Measurements from ENCODE around the gene CABS1.

The CABS1 gene

DNA sequence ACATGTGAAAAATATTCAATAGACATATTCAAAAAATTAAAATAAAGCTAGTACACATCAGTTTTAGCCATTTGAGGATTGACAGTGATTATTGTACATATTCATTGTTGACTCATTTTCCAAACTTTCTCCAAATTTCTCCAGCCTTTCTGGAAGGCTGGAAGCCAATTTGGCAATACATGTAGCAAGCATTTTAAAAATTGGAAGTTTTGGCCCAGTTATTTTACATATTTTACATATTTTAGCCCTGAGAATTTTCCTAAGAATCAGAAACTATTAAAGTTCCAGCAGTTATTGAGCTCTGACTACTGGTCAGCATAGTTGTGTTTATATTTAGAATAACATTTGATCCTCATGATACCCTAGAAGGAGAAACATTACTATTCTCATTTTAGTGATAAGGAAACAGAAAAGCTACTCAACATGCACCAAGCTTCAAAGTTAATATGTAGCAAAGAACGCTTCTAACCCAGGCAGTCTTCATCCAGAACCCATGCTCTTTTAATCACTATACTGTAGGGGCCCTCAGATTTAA, 3.2 kb downstream of the CABS1 start:
- Histone ChIP-seq H3K4me3 (ENCODE audit: low read length) (no peak overlapping the region), H3K27ac (ENCODE audit: low read depth, low read length) (no peak overlapping the region), H3K36me3 (ENCODE audit: control insufficient read depth, insufficient read depth, low read length) (no peaks in the 10 kb centered on the region), H3K9ac (ENCODE audit: low read length) (no peak overlapping the region), H3K4me1 (ENCODE audit: control insufficient read depth, insufficient read depth, low read length) (no peaks in the 10 kb centered on the region), H3K27me3 (ENCODE audit: control insufficient read depth, insufficient read depth, low read length) (no peaks in the 10 kb centered on the region)

DNA sequence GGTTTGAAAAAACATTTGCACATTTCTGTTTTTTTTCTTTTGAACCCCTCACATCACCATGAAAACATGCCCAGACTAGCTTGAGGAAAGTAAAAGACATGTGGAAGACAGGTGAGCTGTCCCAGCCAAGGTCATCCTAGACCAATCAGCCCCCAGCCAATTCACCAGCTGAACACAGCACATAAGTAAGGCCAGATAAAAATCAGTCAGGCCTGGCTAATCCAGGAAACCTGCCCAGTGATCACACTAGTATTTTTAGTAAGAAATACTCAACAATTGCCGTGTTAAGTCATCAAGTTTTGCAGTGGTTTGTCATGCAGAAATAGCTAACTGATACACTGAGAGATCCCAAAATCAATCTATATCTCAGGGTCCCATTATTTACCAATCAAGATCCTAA, 21.4 kb downstream of the CABS1 start:
- no peaks in the 10 kb centered on the region for H3K27me3 ChIP-seq (ENCODE audit: control insufficient read depth, insufficient read depth, low read length)
- no peaks in the 10 kb centered on the region for H3K36me3 ChIP-seq (ENCODE audit: control insufficient read depth, insufficient read depth, low read length)
- no peak overlapping the region for H3K9ac ChIP-seq (ENCODE audit: low read length)
- H3K4me3 ChIP-seq (ENCODE audit: low read length) = no peak overlapping the region
- H3K27ac ChIP-seq (ENCODE audit: low read depth, low read length) = no peak overlapping the region
- no peaks in the 10 kb centered on the region for H3K4me1 ChIP-seq (ENCODE audit: control insufficient read depth, insufficient read depth, low read length)

DNA sequence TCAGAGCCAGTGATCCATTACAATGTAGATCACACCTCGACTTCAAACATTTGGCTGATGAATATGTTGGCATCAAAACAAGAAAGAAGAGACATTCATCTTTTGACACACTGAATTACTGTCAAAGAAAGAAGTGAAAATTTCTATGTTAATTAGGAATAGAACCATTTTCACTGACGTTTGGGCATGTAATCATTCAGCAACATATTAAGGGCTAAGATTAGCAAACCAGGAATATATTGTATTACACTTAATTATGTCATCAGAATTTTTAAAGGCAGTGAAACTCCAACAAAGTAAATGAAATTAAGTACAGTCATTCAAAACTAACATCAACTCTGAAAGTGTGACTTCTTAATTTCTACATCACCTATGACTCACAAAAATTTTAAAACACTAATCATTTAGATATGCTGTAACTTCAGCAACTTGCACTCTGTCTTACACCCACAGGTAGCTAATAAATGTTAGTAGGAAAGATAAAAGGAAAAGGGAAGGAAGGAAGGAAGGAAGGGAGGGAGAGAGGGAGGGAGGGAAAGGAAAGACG, 24.4 kb downstream of the CABS1 start:
- no peak overlapping the region for H3K27ac ChIP-seq (ENCODE audit: low read depth, low read length)
- H3K27me3 ChIP-seq (ENCODE audit: control insufficient read depth, insufficient read depth, low read length) = no peaks in the 10 kb centered on the region
- H3K4me3 ChIP-seq (ENCODE audit: low read length) = no peak overlapping the region
- no peaks in the 10 kb centered on the region for H3K4me1 ChIP-seq (ENCODE audit: control insufficient read depth, insufficient read depth, low read length)
- H3K36me3 ChIP-seq (ENCODE audit: control insufficient read depth, insufficient read depth, low read length) = no peaks in the 10 kb centered on the region
- no peak overlapping the region for H3K9ac ChIP-seq (ENCODE audit: low read length)

DNA sequence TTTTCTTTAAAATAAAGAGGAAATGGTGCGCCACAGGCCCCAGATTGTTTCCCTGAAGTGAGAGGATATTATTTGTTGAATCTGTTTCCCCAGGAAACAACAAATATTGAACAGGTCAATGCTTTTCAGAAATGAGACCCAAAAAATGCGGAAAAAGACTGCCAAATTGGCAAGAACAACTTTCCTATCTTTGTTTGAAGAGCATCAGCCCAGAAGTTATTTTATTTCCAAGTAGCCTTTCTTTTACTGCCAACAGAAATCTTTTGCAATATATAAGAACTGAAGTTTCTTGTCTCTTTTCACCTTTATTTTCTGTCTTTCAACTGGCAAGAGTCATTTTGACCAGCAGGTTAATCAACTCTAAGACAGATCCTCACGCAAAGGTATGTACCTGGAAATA, 25.7 kb downstream of the CABS1 start, which contains the start of gene SMR3A:
Gene SMR3A, plus strand, starts transcription at position 301 of the 400 bp plus-strand sequence. CDS start 1,356 bp downstream, outside the sequence.
- Histone ChIP-seq H3K4me3 (ENCODE audit: low read length) (no peak within 1 kb of the TSS), H3K27me3 (ENCODE audit: control insufficient read depth, insufficient read depth, low read length) (no peaks in the 10 kb centered on the region), H3K4me1 (ENCODE audit: control insufficient read depth, insufficient read depth, low read length) (no peaks in the 10 kb centered on the region), H3K36me3 (ENCODE audit: control insufficient read depth, insufficient read depth, low read length) (no peaks in the 10 kb centered on the region), H3K27ac (ENCODE audit: low read depth, low read length) (no peak within 1 kb of the TSS), H3K9ac (ENCODE audit: low read length) (no peak within 1 kb of the TSS)

DNA sequence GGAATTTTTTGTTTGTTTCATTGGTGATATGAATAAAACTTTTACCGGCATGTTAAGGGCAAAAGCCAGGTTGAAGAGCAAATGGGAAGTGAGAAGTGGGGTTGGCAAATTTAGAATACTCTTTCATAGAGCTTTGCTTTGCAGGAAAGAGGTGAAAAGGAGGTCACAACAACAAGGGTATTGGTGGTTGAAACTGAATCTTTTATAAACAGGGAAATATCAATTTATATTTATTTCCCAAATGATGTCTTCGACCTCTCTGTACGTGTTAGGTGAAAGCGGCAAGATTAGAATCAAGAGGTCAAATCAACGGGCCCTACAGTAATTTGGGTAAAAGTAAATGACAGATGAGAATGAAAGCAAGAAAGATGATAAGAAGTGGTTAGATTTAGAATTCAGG, 29.2 kb downstream of the CABS1 start:
- H3K36me3 ChIP-seq (ENCODE audit: control insufficient read depth, insufficient read depth, low read length) = no peaks in the 10 kb centered on the region
- H3K4me1 ChIP-seq (ENCODE audit: control insufficient read depth, insufficient read depth, low read length) = no peaks in the 10 kb centered on the region
- no peak overlapping the region for H3K9ac ChIP-seq (ENCODE audit: low read length)
- no peak overlapping the region for H3K4me3 ChIP-seq (ENCODE audit: low read length)
- no peaks in the 10 kb centered on the region for H3K27me3 ChIP-seq (ENCODE audit: control insufficient read depth, insufficient read depth, low read length)
- no peak overlapping the region for H3K27ac ChIP-seq (ENCODE audit: low read depth, low read length)

DNA sequence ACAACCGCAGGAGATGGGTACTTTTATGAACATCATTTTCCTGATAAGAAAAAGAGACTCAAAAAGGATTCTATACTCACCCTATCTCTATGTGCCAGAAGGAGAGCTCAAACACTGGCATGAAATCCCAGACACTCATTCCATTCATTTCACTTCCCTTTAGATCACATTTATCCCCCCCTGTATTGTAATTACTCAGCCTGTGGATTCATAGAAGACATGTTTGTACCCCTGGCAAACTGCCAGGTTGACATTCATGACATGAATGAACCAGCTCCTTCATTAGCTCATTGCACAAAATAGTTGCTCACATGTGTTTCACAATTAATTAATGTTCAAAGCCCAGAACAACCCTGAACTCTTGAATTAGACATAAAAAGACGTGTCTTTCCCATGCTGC, 30.7 kb downstream of the CABS1 start:
- H3K27me3 ChIP-seq (ENCODE audit: control insufficient read depth, insufficient read depth, low read length) = no peaks in the 10 kb centered on the region
- no peak overlapping the region for H3K4me3 ChIP-seq (ENCODE audit: low read length)
- no peaks in the 10 kb centered on the region for H3K4me1 ChIP-seq (ENCODE audit: control insufficient read depth, insufficient read depth, low read length)
- H3K36me3 ChIP-seq (ENCODE audit: control insufficient read depth, insufficient read depth, low read length) = no peaks in the 10 kb centered on the region
- no peak overlapping the region for H3K27ac ChIP-seq (ENCODE audit: low read depth, low read length)
- no peak overlapping the region for H3K9ac ChIP-seq (ENCODE audit: low read length)

DNA sequence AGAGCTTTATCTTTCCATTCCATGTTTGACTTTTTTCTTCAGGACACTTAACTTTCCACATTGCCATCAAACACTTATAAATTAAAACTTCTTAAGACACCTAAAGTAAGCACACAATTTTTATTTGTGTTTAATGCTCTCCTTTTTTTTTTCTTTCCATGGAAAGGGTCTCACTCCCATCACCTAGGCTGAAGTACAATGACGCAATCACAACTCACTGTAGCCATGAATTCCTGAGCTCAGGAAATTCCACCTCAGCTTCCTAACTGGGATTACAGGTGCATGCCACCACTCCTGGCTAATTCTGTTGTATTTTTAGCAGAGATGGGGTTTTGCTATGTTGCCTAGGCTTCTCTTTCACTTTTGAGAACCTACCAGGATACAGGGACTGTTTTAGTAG, 33.0 kb downstream of the CABS1 start:
- Histone ChIP-seq H3K4me1 (ENCODE audit: control insufficient read depth, insufficient read depth, low read length) (no peaks in the 10 kb centered on the region), H3K9ac (ENCODE audit: low read length) (no peak overlapping the region), H3K36me3 (ENCODE audit: control insufficient read depth, insufficient read depth, low read length) (no peaks in the 10 kb centered on the region), H3K4me3 (ENCODE audit: low read length) (no peak overlapping the region), H3K27ac (ENCODE audit: low read depth, low read length) (no peak overlapping the region), H3K27me3 (ENCODE audit: control insufficient read depth, insufficient read depth, low read length) (no peaks in the 10 kb centered on the region)

DNA sequence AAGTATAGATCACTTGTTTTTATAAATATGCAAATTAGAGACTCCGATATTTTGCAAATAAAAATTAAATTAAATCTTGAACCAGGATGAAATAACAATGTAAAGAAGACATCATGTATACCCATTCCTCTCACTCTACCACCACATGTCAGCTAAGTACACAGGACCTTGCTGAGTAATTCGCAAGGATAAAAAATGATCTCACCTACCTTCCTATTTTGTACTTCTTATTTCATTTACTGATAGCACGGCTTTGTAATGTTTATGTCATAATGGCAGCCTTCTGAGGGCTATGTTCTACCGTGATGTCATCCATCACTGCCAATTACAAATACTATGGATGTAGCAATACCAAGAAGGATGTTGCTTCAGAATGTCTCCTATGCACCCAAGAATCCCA, 37.2 kb downstream of the CABS1 start:
- no peak overlapping the region for H3K9ac ChIP-seq (ENCODE audit: low read length)
- no peak overlapping the region for H3K27ac ChIP-seq (ENCODE audit: low read depth, low read length)
- H3K27me3 ChIP-seq (ENCODE audit: control insufficient read depth, insufficient read depth, low read length) = no peaks in the 10 kb centered on the region
- H3K36me3 ChIP-seq (ENCODE audit: control insufficient read depth, insufficient read depth, low read length) = no peaks in the 10 kb centered on the region
- H3K4me1 ChIP-seq (ENCODE audit: control insufficient read depth, insufficient read depth, low read length) = no peaks in the 10 kb centered on the region
- H3K4me3 ChIP-seq (ENCODE audit: low read length) = no peak overlapping the region

DNA sequence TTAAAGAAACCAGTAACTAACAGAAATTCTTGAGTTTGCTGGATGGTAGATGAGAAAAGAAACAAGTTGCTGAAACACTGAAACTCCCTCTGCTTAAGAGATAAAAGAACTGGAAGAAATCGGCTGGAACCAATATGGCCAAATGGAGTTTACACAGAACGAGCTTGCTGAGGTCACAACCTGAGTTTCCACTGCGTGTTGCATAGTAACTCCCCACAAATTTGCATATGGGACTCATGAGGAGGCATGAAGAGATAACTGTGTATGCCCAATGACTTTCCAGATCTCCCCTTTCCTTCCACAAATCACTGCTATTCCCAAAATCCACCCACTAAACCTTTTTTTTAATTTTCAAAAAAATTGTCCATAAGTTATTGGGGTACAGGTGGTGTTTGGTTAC, 38.0 kb downstream of the CABS1 start:
- no peak overlapping the region for H3K27ac ChIP-seq (ENCODE audit: low read depth, low read length)
- H3K4me1 ChIP-seq (ENCODE audit: control insufficient read depth, insufficient read depth, low read length) = no peaks in the 10 kb centered on the region
- no peaks in the 10 kb centered on the region for H3K36me3 ChIP-seq (ENCODE audit: control insufficient read depth, insufficient read depth, low read length)
- no peaks in the 10 kb centered on the region for H3K27me3 ChIP-seq (ENCODE audit: control insufficient read depth, insufficient read depth, low read length)
- H3K9ac ChIP-seq (ENCODE audit: low read length) = no peak overlapping the region
- no peak overlapping the region for H3K4me3 ChIP-seq (ENCODE audit: low read length)

DNA sequence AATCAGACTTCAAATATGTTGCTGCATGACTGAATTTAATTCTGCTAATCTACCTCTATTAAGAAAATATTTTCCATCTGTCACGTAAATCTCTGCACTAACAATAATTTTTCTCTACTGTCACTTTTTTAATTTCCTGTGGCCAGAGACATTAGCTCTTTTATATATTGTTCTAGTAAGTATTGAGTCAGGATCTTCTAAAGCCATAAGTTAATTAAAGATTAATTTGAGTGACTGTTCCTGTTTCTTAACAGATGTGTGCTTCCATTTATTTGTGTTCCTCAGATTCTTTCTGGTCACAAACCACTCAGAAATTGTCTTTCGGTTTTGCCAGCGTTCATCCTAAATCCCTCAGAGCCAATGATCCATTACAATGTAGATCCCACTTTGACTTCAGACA, 45.8 kb downstream of the CABS1 start:
- Histone ChIP-seq H3K9ac (ENCODE audit: low read length) (no peak overlapping the region), H3K27ac (ENCODE audit: low read depth, low read length) (no peak overlapping the region), H3K4me1 (ENCODE audit: control insufficient read depth, insufficient read depth, low read length) (no peaks in the 10 kb centered on the region), H3K36me3 (ENCODE audit: control insufficient read depth, insufficient read depth, low read length) (no peaks in the 10 kb centered on the region), H3K27me3 (ENCODE audit: control insufficient read depth, insufficient read depth, low read length) (no peaks in the 10 kb centered on the region), H3K4me3 (ENCODE audit: low read length) (no peak overlapping the region)

DNA sequence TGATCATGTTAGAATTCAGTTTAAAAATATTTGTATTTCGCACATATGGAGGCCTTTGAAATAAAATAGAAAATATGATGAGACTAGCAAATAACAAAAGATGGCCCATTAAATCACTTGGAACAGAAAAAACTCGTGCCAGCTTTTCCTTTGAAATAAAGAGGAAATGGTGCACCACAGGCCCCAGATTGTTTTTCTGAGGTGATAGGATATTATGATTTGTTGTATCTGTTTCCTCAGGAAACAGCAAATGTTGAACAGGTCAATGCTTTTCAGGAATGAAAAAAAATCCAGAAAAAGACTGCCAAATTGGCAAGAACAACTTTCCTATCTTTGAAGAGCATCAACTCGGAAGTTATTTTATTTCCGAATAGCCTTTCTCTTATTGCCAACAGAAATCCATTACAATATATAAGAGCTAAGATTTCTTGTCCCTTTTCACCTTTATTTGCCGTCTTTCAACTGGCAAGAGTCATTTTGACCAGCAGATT, 48.0 kb downstream of the CABS1 start, which contains the start of gene SMR3B:
Gene SMR3B, plus strand, starts transcription at position 441 of the 491 bp plus-strand sequence. CDS start 1,380 bp downstream, outside the sequence.
- Histone ChIP-seq H3K4me1 (ENCODE audit: control insufficient read depth, insufficient read depth, low read length) (no peaks in the 10 kb centered on the region), H3K36me3 (ENCODE audit: control insufficient read depth, insufficient read depth, low read length) (no peaks in the 10 kb centered on the region), H3K9ac (ENCODE audit: low read length) (no peak within 1 kb of the TSS), H3K27ac (ENCODE audit: low read depth, low read length) (no peak within 1 kb of the TSS), H3K27me3 (ENCODE audit: control insufficient read depth, insufficient read depth, low read length) (no peaks in the 10 kb centered on the region), H3K4me3 (ENCODE audit: low read length) (no peak within 1 kb of the TSS)

All from rectal smooth muscle tissue (tissue), 1 donor.